Duodenal mucosa (tissue), 2 donors: ENCODE results near the gene DRC7.

ENCODE experiments used
- H3K27ac ChIP-seq: one replicate; pipeline ENCODE4 v1.7.0; 2013; ENCODE audit warnings: low read depth, low read length
- H3K27me3 ChIP-seq, 2 donors: one replicate each; pipeline ENCODE4 v1.7.0; 2013; ENCODE audit warnings: low read length in 2 of 2, control low read depth in 1 of 2; ENCODE audit not compliant: insufficient read depth in 2 of 2, control insufficient read depth in 1 of 2
- H3K36me3 ChIP-seq, 2 donors: one replicate each; pipeline ENCODE4 v1.7.0; 2013; ENCODE audit warnings: low read length in 2 of 2, control low read depth in 1 of 2; ENCODE audit not compliant: insufficient read depth in 2 of 2, control insufficient read depth in 1 of 2
- H3K4me1 ChIP-seq, 2 donors: one replicate each; pipeline ENCODE4 v1.7.0; 2013; ENCODE audit warnings: low read length in 2 of 2, control low read depth in 1 of 2; ENCODE audit not compliant: insufficient read depth in 2 of 2, control insufficient read depth in 1 of 2
- H3K4me3 ChIP-seq, 2 donors: one replicate each; pipeline ENCODE4 v1.7.0; 2013; ENCODE audit warnings: low read length in 2 of 2, low read depth in 1 of 2
- H3K9ac ChIP-seq, 2 donors: one replicate each; pipeline ENCODE4 v1.7.0; 2013; ENCODE audit warnings: low read length in 2 of 2, low read depth in 1 of 2
- H3K9me3 ChIP-seq, 2 donors: one replicate each; pipeline ENCODE4 v1.7.0; 2013; ENCODE audit warnings: low read length in 2 of 2, control low read depth in 1 of 2; ENCODE audit not compliant: control insufficient read depth in 1 of 2

Gene DRC7

GRCh38 chr16:57754354-57755060 is 59.9 kb downstream of the DRC7 start:
- Histone ChIP-seq H3K4me1 (peaks cover 0 to 4% of the 10 kb centered on the region in 2 donors), H3K9ac (no peak overlapping the region), H3K4me3 (no peak overlapping the region), H3K9me3 (no peaks in the 10 kb centered on the region), H3K36me3 (peaks cover 3 to 42% of the 10 kb centered on the region in 2 donors), H3K27me3 (no peaks in the 10 kb centered on the region), H3K27ac (no peak overlapping the region)

- Histone ChIP-seq H3K4me1 (peaks cover 0 to 4% of the 10 kb centered on the region in 2 donors), H3K4me3 (no peak overlapping the region), H3K9me3 (no peaks in the 10 kb centered on the region), H3K9ac (no peak overlapping the region), H3K36me3 (peaks cover 0 to 44% of the 10 kb centered on the region in 2 donors), H3K27ac (no peak overlapping the region), H3K27me3 (no peaks in the 10 kb centered on the region)
Measured at GRCh38 chr16:57755061-57755684, 60.6 kb downstream of the DRC7 start.

DNA sequence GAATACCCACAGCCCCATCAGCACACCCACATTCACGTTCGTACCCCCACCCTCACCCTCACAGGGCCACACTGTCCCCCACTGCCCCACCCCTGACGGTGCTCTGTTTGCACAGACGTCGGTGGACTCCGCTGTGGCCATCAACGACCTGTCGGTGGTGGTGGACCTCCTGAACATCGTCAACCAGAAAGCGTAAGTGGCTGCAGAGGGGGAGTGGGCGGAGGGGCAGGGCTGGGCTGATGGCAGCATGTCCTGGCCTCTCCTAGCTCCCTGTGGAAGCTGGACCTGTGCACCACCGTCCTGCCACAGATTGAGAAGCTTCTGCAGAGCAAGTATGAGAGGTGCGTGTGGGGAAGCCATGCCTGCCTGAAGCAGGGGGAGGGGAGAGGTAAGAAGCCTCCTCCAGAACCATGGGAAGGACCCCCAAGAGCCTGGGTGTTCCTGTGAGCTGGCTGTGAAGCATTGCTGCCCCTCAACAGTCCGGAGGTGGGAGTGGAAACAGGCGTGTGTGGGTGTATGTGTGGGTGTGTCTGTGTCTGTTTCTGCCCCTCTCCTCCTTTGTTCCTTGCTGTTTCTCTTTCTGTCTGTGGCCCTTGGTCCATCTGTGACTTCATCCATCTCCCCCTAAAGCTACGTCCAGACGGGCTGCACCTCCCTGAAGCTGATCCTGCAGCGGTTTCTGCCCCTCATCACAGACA is 61.3 kb downstream of the DRC7 start:
- H3K4me1 ChIP-seq: peaks cover 0 to 4% of the 10 kb centered on the region in 2 donors
- H3K27me3 ChIP-seq: no peaks in the 10 kb centered on the region
- peaks cover 0 to 47% of the 10 kb centered on the region in 2 donors for H3K36me3 ChIP-seq
- no peak overlapping the region for H3K27ac ChIP-seq
- no peaks in the 10 kb centered on the region for H3K9me3 ChIP-seq
- H3K4me3 ChIP-seq: no peak overlapping the region
- no peak overlapping the region for H3K9ac ChIP-seq

DNA sequence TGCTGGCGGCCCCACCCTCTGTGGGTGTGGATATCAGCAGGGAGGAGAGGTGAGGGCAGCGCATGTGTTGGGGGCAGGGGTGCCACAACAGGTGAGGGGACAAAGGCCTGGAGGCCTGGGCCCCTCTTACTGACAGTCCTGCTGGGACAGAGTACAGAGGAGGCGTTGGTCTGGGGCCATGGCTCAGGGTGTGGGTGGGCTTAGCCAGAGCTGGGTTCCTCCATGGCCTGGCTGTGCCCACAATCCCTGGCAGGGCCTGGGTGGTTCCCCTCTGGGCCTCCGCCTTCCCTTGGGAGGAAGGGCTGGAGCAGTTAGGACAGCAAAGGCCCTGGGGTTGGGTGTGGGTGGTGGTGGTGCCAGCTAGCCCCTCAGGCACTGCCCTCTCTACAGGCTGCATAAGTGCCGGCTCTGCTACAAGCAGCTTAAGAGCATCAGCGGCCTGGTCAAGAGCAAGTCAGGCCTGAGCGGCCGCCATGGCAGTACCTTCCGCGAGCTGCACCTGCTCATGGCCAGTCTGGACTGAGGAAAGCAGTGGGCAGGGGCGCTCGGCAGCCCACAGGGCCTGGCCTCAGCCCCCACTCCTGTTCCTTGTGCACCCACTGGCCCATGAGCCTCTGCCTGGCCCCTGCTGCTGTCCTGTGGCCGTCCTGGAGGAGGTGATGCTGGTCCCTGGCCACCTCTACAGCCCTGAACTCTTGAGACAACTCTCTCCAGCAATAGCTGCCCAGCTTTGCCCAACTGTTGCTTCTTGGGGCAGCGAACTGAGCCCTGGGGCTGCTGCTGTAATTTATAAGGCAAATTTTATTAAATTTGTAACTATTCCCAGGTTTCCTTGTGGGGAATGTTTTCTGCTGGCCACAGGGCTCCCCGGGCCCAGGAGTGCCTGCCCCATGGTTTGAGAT is 62.1 kb downstream of the DRC7 start:
- Histone ChIP-seq H3K27me3 (no peaks in the 10 kb centered on the region), H3K9me3 (no peaks in the 10 kb centered on the region), H3K36me3 (peaks cover 0 to 45% of the 10 kb centered on the region in 2 donors), H3K9ac (no peak overlapping the region), H3K4me1 (peaks cover 0 to 4% of the 10 kb centered on the region in 2 donors), H3K27ac (no peak overlapping the region), H3K4me3 (no peak overlapping the region)

DNA sequence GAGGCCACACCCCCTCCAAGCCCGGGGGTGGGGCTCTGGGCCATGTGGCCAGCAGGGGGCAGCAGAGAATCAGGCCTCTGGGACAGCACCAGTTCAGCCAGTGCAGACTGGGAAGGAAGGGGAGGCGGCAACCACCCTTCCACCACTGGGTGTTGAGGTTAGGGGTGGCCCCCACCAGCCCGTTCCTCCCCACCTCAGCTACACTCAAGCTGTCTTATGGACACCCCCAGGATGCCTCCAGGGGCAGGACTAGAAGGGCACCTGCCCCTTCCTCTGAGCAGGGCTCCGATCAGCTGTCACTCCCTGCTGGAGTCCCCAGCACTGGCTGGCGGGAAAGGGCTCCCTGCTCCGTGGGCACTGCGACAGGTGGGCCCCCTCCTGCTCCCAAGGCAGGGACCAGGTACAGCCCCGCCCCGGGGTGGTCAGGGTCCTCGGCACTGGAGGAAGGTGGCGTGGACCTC is 62.8 kb downstream of the DRC7 start:
- no peak overlapping the region for H3K9ac ChIP-seq
- H3K36me3 ChIP-seq: peaks cover 0 to 38% of the 10 kb centered on the region in 2 donors
- H3K4me1 ChIP-seq: peaks cover 0 to 4% of the 10 kb centered on the region in 2 donors
- H3K27me3 ChIP-seq: no peaks in the 10 kb centered on the region
- H3K4me3 ChIP-seq: no peak overlapping the region
- no peaks in the 10 kb centered on the region for H3K9me3 ChIP-seq
- no peak overlapping the region for H3K27ac ChIP-seq

- peaks cover 0 to 36% of the 10 kb centered on the region in 2 donors for H3K36me3 ChIP-seq
- H3K27ac ChIP-seq: no peak overlapping the region
- H3K4me1 ChIP-seq: peaks cover 0 to 4% of the 10 kb centered on the region in 2 donors
- no peaks in the 10 kb centered on the region for H3K27me3 ChIP-seq
- H3K9ac ChIP-seq: no peak overlapping the region
- no peak overlapping the region for H3K4me3 ChIP-seq
- no peaks in the 10 kb centered on the region for H3K9me3 ChIP-seq
Measured at GRCh38 chr16:57757883-57758282, 63.3 kb downstream of the DRC7 start.

DNA sequence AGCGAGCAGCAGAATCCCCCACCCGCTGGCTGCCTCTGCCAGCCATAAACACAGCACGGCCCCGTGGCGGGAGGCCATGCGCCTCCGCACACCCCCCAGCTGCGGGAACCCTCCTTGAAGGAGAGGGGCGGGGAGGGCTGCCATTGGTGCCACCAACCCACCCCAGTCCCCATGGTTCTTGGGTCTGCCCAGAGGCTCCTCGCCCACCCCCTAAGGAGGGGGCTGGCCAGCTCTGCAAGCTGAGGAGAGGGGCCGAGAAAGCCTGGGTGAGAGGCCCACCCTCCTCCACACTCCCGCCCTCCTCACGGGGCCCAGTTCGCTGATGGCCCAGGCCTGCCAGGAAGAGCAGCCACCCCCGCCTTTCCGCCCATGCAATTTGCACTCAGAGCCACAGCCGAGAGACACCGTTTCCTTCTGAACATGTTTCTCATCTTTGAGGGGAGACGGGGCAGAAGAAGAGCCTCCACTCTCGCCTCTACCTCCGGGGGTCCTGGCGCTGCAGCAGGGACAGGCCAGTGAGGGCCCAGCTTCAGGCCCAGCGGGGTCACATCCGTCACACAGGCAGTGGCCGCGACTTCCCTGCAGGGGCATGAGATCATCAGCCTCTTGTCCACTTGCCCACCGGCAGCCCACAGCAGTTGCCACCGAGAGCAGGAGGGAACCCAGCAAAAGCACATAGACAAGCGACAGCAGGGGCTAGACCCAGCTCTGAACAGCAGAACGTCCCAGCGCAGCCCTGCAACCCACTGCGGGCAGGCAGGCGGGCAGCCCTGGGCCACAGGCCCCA is 63.9 kb downstream of the DRC7 start:
- no peak overlapping the region for H3K27ac ChIP-seq
- H3K9me3 ChIP-seq: no peaks in the 10 kb centered on the region
- H3K4me1 ChIP-seq: peaks cover 0 to 4% of the 10 kb centered on the region in 2 donors
- H3K9ac ChIP-seq: no peak overlapping the region
- H3K27me3 ChIP-seq: no peaks in the 10 kb centered on the region
- no peak overlapping the region for H3K4me3 ChIP-seq
- peaks cover 0 to 34% of the 10 kb centered on the region in 2 donors for H3K36me3 ChIP-seq

DNA sequence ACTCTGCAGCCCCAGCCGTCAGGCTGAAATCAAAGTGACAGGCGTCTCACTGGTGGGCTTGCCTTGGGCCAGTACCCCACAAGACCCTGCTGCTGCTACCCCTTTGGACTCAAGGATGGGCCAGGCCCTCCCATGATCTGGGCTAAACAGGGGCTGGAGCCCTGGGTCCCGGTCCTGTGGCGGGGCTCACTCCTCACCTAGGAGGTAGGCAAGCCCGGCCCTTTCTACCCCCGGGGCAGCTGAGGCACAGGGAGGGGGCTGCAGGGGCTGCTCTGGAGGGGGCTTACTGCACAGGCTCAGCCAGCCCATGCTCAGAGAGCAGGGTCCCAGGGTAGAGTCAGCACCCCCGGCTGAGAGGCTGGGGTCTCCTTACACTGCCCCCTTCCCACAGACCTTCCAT is 64.5 kb downstream of the DRC7 start:
- H3K9me3 ChIP-seq: no peaks in the 10 kb centered on the region
- H3K27me3 ChIP-seq: no peaks in the 10 kb centered on the region
- H3K9ac ChIP-seq: no peak overlapping the region
- peaks cover 0 to 29% of the 10 kb centered on the region in 2 donors for H3K36me3 ChIP-seq
- peaks cover 0 to 4% of the 10 kb centered on the region in 2 donors for H3K4me1 ChIP-seq
- H3K27ac ChIP-seq: no peak overlapping the region
- no peak overlapping the region for H3K4me3 ChIP-seq
